ENCODE results near the gene TSN. TPM values are rescaled to one million over a fixed set of nuclear protein-coding genes. Genes with fewer than 3 reads are reported as not detected.
A peak's percentile ranks its signal among the peaks of the same experiment; 100 is the strongest.

The TSN gene
- total and polyA plus RNA-seq, 9 of the 15 experiments (the other 6 are each of a cell fraction or from before 2014, with no cell fraction given): 63.2 to 152 (median 95.2) TPM

DNA sequence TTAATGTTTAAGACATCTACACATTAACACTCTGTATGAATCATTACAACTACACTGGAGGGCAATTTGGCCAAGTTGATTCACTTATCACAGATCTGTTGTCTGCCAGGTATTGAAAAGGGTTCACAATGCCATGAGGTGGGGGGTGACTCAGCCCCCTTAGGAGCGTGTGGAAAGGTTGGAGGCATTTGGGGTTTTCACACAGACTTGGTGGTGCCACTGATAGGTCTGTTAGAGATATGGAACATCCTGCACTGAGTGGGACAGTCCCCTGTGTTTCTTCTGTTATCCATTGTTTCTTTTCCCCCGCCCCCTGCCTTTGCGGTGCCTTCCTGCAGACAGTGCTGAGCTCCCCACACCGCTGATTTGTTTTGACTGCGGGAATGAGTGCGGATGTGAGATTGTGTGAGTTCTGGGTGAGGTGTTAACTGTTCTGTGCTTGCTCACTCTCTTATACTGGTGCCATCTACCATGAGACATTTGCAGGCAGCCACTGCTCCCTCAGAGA lies 9.3 kb upstream of the TSN start (continued):
- TF ChIP-seq, protein P1, sequence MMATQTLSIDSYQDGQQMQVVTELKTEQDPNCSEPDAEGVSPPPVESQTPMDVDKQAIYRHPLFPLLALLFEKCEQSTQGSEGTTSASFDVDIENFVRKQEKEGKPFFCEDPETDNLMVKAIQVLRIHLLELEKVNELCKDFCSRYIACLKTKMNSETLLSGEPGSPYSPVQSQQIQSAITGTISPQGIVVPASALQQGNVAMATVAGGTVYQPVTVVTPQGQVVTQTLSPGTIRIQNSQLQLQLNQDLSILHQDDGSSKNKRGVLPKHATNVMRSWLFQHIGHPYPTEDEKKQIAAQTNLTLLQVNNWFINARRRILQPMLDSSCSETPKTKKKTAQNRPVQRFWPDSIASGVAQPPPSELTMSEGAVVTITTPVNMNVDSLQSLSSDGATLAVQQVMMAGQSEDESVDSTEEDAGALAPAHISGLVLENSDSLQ (IDR thresholded peaks at IDR 0.05): no peak
- peak; percentile 67 for TF ChIP-seq CBFA2T3 (IDR thresholded peaks at IDR 0.05)
- 0 out of 4 replicates have a peak, but pooled peaks of 1 of the 2 experiments have one; percentile 6 for TF ChIP-seq TBL1XR1 (IDR thresholded peaks at IDR 0.05; ENCODE audit: low read length in 2 of 2)
- no peak for TF ChIP-seq HMG20A (CRISPR knock-in tag; conservative IDR thresholded peaks at IDR 0.05)

DNA sequence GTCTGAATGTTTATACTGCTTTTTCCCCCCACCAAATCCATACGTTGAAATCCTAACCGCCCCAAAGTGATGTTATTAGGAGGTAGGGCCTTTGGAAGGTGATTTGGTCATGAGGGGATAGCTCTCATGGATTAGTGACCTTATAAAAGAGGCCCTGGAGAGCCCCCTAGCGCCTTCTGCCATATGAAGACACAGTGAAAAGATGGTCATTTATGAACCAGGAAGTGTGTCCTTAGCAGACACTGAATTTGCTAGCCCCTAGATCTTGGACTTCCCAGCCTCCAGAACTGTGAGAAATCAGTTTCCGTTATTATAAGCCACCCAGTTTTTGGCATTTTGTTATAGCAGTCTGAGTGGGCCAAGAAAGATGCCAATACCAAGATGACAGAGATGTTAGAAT lies 7.2 kb upstream of the TSN start:
- BruUV-seq (replicated peaks): no TSS peak
- peaks cover 0 to 5% of the 10 kb centered on the region in 2 experiments; a peak in 2 of 5 replicates for H3K4me1 ChIP-seq (replicated peaks in 1 of 2; ENCODE audit: control insufficient read depth in 2 of 2, insufficient read depth in 2 of 2, low read length in 2 of 2)
- no peaks in the 10 kb centered on the region for H3K9me3 ChIP-seq (replicated peaks; ENCODE audit: control insufficient read depth, insufficient read depth, low read depth, low read length)
- H3K9ac ChIP-seq (ENCODE audit: insufficient read depth in 1 of 2, low read depth in 2 of 2, low read length in 2 of 2): no peak overlapping the region
- no peak overlapping the region for H3K27ac ChIP-seq (ENCODE audit: extremely low read depth, low read depth, low read length)
- 4% methylated on average over 4 of the region's 4 CpGs for WGBS (ENCODE audit: insufficient coverage, low coverage, missing lambda C conversion rate)
- no peaks in the 10 kb centered on the region for H3K79me2 ChIP-seq (ENCODE audit: control insufficient read depth, insufficient read depth, low read length)
- in situ Hi-C loops (cut with MboI) (no loop called here), intact Hi-C loops (cut with micrococcal nuclease) (loop anchor here (1.0 kb wide), 1 partner anchor 217 kb away; no protein-coding TSS in a partner anchor)
- H3K27me3 ChIP-seq (ENCODE audit: control insufficient read depth in 2 of 2, insufficient read depth in 2 of 2, low read length in 2 of 2): no peaks in the 10 kb centered on the region
- no peaks in the 10 kb centered on the region for H3K36me3 ChIP-seq (ENCODE audit: control insufficient read depth, insufficient read depth, low read length)
- H4K20me1 ChIP-seq (replicated peaks; ENCODE audit: control insufficient read depth, insufficient read depth, low read length): no peaks in the 10 kb centered on the region
- peak in 3 of 4 experiments; percentile 13 to 76 (median 57) for DNase-seq (ENCODE audit: extremely low read depth in 1 of 4, low spot score in 3 of 4)
- peak; percentile 79 for FAIRE-seq
- H2AFZ ChIP-seq (ENCODE audit: low read depth, low read length): peak overlapping the region; percentile 80
- H3K4me2 ChIP-seq (ENCODE audit: insufficient read depth, low read length): no peak overlapping the region
- ChIA-PET CTCF (ENCODE audit: low intra/inter-chr PET ratio) (interaction anchor here (1.2 kb wide), 1 partner anchor 346 kb away, joined by 7 read pairs; no protein-coding TSS in a partner anchor), POLR2A (interaction anchor here (0.6 to 0.8 kb wide), 3 partner anchors 86 to 346 kb away, joined by 3 to 5 read pairs (median 4); no protein-coding TSS in a partner anchor)
- ATAC-seq: peak; percentile 98
- no peaks in the 10 kb centered on the region for H3K9me1 ChIP-seq (ENCODE audit: control insufficient read depth, insufficient read depth, low read length)
- no peak overlapping the region for H3K4me3 ChIP-seq
- TF ChIP-seq TRIM24 (IDR thresholded peaks at IDR 0.05) (0 out of 4 replicates have a peak, but pooled peaks of 1 of the 2 experiments have one; percentile 39), CBX3 (IDR thresholded peaks at IDR 0.05; ENCODE audit: borderline replicate concordance in 1 of 2, low read length in 2 of 2) (peak in 1 of 2 experiments; percentile 69; a peak in 1 of 3 replicates), CBFA2T3 (IDR thresholded peaks at IDR 0.05) (no peak)
- TF ChIP-seq, protein P2, sequence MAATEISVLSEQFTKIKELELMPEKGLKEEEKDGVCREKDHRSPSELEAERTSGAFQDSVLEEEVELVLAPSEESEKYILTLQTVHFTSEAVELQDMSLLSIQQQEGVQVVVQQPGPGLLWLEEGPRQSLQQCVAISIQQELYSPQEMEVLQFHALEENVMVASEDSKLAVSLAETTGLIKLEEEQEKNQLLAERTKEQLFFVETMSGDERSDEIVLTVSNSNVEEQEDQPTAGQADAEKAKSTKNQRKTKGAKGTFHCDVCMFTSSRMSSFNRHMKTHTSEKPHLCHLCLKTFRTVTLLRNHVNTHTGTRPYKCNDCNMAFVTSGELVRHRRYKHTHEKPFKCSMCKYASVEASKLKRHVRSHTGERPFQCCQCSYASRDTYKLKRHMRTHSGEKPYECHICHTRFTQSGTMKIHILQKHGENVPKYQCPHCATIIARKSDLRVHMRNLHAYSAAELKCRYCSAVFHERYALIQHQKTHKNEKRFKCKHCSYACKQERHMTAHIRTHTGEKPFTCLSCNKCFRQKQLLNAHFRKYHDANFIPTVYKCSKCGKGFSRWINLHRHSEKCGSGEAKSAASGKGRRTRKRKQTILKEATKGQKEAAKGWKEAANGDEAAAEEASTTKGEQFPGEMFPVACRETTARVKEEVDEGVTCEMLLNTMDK (IDR thresholded peaks at IDR 0.05; ENCODE audit: borderline replicate concordance, insufficient read depth, low read depth, low read length, poor library complexity, severe bottlenecking): peak; percentile 8
- TF ChIP-seq, protein P3, sequence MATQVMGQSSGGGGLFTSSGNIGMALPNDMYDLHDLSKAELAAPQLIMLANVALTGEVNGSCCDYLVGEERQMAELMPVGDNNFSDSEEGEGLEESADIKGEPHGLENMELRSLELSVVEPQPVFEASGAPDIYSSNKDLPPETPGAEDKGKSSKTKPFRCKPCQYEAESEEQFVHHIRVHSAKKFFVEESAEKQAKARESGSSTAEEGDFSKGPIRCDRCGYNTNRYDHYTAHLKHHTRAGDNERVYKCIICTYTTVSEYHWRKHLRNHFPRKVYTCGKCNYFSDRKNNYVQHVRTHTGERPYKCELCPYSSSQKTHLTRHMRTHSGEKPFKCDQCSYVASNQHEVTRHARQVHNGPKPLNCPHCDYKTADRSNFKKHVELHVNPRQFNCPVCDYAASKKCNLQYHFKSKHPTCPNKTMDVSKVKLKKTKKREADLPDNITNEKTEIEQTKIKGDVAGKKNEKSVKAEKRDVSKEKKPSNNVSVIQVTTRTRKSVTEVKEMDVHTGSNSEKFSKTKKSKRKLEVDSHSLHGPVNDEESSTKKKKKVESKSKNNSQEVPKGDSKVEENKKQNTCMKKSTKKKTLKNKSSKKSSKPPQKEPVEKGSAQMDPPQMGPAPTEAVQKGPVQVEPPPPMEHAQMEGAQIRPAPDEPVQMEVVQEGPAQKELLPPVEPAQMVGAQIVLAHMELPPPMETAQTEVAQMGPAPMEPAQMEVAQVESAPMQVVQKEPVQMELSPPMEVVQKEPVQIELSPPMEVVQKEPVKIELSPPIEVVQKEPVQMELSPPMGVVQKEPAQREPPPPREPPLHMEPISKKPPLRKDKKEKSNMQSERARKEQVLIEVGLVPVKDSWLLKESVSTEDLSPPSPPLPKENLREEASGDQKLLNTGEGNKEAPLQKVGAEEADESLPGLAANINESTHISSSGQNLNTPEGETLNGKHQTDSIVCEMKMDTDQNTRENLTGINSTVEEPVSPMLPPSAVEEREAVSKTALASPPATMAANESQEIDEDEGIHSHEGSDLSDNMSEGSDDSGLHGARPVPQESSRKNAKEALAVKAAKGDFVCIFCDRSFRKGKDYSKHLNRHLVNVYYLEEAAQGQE (IDR thresholded peaks at IDR 0.05; ENCODE audit: borderline replicate concordance): peak; percentile 46; the same call in 1 of the 2 replicates
- TF ChIP-seq, protein P3 (CRISPR knock-in tag; IDR thresholded peaks at IDR 0.05; ENCODE audit: low read depth): no peak
